IPS-NIHi7 (cell line): ENCODE data around the gene SF1.

Experiments
- DNase-seq: peaks from one replicate; pipeline ENCODE4 v3.0.0; 2012; ENCODE audit warnings: mixed read lengths; ENCODE audit errors: extremely low spot score

Gene SF1

GRCh38 chr11:64745189-64745520 lies 33.2 kb downstream of the SF1 start:
- no peak for DNase-seq

GRCh38 chr11:64744544-64745188 lies 33.7 kb downstream of the SF1 start:
- no peak for DNase-seq

- peak; percentile 71 for DNase-seq
Observed at GRCh38 chr11:64743591-64744543, 34.5 kb downstream of the SF1 start, which contains the start of gene RASGRP2. Gene RASGRP2 (minus strand): TSS chr11:64744142. CDS start chr11:64742866, 1,276 bp downstream.

GRCh38 chr11:64742889-64743590 lies 35.3 kb downstream of the SF1 start:
- DNase-seq: peak; percentile 87

- peak; percentile 44 for DNase-seq
Observed at GRCh38 chr11:64742087-64742888, 36.1 kb downstream of the SF1 start.

- no peak for DNase-seq
Observed at GRCh38 chr11:64741375-64742086, 36.8 kb downstream of the SF1 start.

GRCh38 chr11:64739871-64740270 lies 38.5 kb downstream of the SF1 start:
- no peak for DNase-seq

- DNase-seq: no peak
Observed at GRCh38 chr11:64736654-64737053, 41.7 kb downstream of the SF1 start.

GRCh38 chr11:64735725-64736259 lies 42.5 kb downstream of the SF1 start:
- DNase-seq: no peak

GRCh38 chr11:64734811-64735724 lies 43.3 kb downstream of the SF1 start:
- DNase-seq: no peak

GRCh38 chr11:64731601-64732000 lies 46.7 kb downstream of the SF1 start:
- DNase-seq: no peak

GRCh38 chr11:64729851-64730382 lies 48.4 kb downstream of the SF1 start:
- peak; percentile 90 for DNase-seq

GRCh38 chr11:64728757-64729365 lies 49.5 kb downstream of the SF1 start:
- DNase-seq: no peak

- no peak for DNase-seq
Observed at GRCh38 chr11:64726867-64727530, 51.3 kb downstream of the SF1 start.

- no peak for DNase-seq
Observed at GRCh38 chr11:64726211-64726641, 52.1 kb downstream of the SF1 start.

GRCh38 chr11:64724863-64725532 lies 53.3 kb downstream of the SF1 start:
- no peak for DNase-seq
